Measurements from ENCODE around the gene OR10A3.

DNA sequence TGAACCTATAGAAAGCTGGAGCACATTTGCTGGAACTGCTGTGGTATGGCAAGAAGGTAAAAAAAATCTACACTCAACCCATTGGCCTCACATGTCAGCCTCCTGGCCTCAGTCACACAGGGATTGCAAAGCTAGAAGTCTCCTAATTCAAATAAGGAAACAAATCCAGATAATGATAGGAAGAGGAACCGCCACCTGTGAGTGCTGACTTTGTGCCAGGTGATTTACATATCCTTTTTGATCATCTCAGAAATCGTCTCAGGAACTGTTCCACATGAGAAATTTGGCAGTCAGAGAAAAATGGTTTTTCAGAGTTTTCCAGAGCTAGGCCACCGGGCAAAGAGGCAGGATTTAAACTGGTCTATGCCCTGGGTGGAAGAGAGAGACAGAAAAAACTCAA lies 22.8 kb upstream of the OR10A3 start:
- no peak for TF ChIP-seq POLR2A (IDR thresholded peaks at IDR 0.05)
- TF ChIP-seq, protein P1, sequence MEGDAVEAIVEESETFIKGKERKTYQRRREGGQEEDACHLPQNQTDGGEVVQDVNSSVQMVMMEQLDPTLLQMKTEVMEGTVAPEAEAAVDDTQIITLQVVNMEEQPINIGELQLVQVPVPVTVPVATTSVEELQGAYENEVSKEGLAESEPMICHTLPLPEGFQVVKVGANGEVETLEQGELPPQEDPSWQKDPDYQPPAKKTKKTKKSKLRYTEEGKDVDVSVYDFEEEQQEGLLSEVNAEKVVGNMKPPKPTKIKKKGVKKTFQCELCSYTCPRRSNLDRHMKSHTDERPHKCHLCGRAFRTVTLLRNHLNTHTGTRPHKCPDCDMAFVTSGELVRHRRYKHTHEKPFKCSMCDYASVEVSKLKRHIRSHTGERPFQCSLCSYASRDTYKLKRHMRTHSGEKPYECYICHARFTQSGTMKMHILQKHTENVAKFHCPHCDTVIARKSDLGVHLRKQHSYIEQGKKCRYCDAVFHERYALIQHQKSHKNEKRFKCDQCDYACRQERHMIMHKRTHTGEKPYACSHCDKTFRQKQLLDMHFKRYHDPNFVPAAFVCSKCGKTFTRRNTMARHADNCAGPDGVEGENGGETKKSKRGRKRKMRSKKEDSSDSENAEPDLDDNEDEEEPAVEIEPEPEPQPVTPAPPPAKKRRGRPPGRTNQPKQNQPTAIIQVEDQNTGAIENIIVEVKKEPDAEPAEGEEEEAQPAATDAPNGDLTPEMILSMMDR (IDR thresholded peaks at IDR 0.05) = no peak

All from thyroid gland (tissue), 4 donors.